Hepatocyte (in vitro differentiated cells): Measurements from ENCODE around the gene LRRC3. TPM values are rescaled to one million over a fixed set of nuclear protein-coding genes. Genes with fewer than 3 reads are reported as not detected.
"Not testable (repeated sequence)": the region's sequence is repeated elsewhere in the genome, so short reads cannot be mapped to it uniquely, and the experiment has no call there.

Experiments
- DNase-seq: peaks from one replicate; pipeline ENCODE4 v3.0.0-alpha.2; 2016; ENCODE audit warnings: low spot score
- H2AFZ ChIP-seq: fragments of 200-600 bp; sonication (generic); 2 replicates; pipeline ENCODE4 v1.6.0; 2016; ENCODE audit warnings: antibody characterized with exemption, mild to moderate bottlenecking
- H3K27ac ChIP-seq: fragments of 200-600 bp; sonication (generic); 2 replicates; pipeline ENCODE4 v1.5.1; 2016; ENCODE audit warnings: mild to moderate bottlenecking
- H3K27me3 ChIP-seq: fragments of 200-600 bp; sonication (generic); 2 replicates; pipeline ENCODE4 v1.6.1; 2016
- H3K36me3 ChIP-seq: fragments of 200-600 bp; sonication (generic); replicated peaks from 2 replicates; pipeline ENCODE4 v1.5.1; 2016; ENCODE audit warnings: low read depth; ENCODE audit not compliant: insufficient read depth
- H3K4me1 ChIP-seq: fragments of 200-600 bp; sonication (generic); 2 replicates; pipeline ENCODE4 v1.5.1; 2016; ENCODE audit warnings: mild to moderate bottlenecking, moderate library complexity; ENCODE audit not compliant: insufficient read depth
- H3K4me2 ChIP-seq: fragments of 200-600 bp; sonication (generic); 2 replicates; pipeline ENCODE4 v1.6.0; 2016
- H3K4me3 ChIP-seq: fragments of 200-600 bp; sonication (generic); 2 replicates; pipeline ENCODE4 v1.5.1; 2016; ENCODE audit warnings: mild to moderate bottlenecking
- H3K79me2 ChIP-seq: fragments of 200-600 bp; sonication (generic); 2 replicates; pipeline ENCODE4 v1.6.0; 2017; ENCODE audit warnings: mild to moderate bottlenecking
- H3K9me2 ChIP-seq: fragments of 200-600 bp; sonication (generic); replicated peaks from 2 replicates; pipeline ENCODE4 v1.6.0; 2017; ENCODE audit warnings: mild to moderate bottlenecking; ENCODE audit not compliant: insufficient read depth
- H3K9me3 ChIP-seq: fragments of 200-600 bp; sonication (generic); 2 replicates; pipeline ENCODE4 v1.5.1; 2016; ENCODE audit warnings: low read depth, mild to moderate bottlenecking
- H4K20me1 ChIP-seq: fragments of 200-600 bp; sonication (generic); 2 replicates; pipeline ENCODE4 v1.6.0; 2016; ENCODE audit warnings: mild to moderate bottlenecking; ENCODE audit not compliant: insufficient read depth, poor library complexity, severe bottlenecking
- EZH2 ChIP-seq: fragments of 200-600 bp; sonication (generic); IDR thresholded peaks from 2 replicates; pipeline ENCODE4 v1.6.1; 2016; ENCODE audit warnings: antibody characterized with exemption, mild to moderate bottlenecking, borderline replicate concordance
- EZH2phosphoT487 ChIP-seq: fragments of 200-600 bp; sonication (generic); IDR thresholded peaks from one replicate; pipeline ENCODE4 v1.6.1; 2018; ENCODE audit warnings: antibody characterized with exemption, mild to moderate bottlenecking, low read depth, moderate library complexity; ENCODE audit not compliant: unreplicated experiment, severe bottlenecking
- WGBS: methylation state at CpG from one replicate; pipeline ENCODE4 v1.1.6; 2016; ENCODE audit warnings: low lambda C conversion rate; ENCODE audit errors: missing lambda C conversion rate; 5-methylcytosine and 5-hydroxymethylcytosine counted together
- polyA plus RNA-seq: library from polyadenylated mRNA; unstranded; fragments of >200 nt; fragmentation: Nextera tagmentation; extraction: Ambion mirVana; gene quantifications from 2 replicates; pipeline ENCODE4 v1.2.1, GENCODE V29; 2016
- total RNA-seq: library from RNA; depleted of rRNA; stranded (reverse); fragments of >200 nt; gene quantifications from 2 replicates; pipeline ENCODE4 v1.2.3, GENCODE V29; 2014
- TF ChIP-seq, protein P1 (sequence below): fragments of 200-600 bp; sonication (generic); IDR thresholded peaks from 2 replicates; pipeline ENCODE4 v1.5.1; 2016; ENCODE audit warnings: antibody characterized with exemption, mild to moderate bottlenecking; ENCODE audit not compliant: poor library complexity

The LRRC3 gene
- total and polyA plus RNA-seq, 2 experiments from 2014 or later: 7.2 to 7.3 TPM

DNA sequence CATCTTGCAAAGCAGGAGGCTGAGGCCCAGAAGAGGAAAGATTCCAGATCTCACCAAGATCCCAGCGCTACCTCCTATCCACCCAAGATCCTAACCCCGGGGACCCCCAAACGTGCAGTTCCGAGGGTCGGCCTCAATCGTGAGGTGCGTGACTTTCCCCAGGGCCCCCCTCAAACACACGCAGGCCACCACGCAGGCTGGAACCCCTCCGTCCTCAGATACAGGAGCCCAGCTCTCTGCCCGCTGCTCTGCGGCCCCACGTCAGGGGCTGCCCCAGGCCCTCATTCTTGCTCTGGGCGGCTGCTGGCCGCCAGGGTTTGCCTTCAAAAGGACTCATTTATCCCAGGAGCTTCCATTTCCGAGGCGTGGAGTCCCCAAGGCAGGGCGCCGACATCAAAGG, 44.8 kb downstream of the LRRC3 start:
- Histone ChIP-seq H3K4me3 (no peak overlapping the region), H3K9me2 (no peaks in the 10 kb centered on the region), H3K36me3 (no peaks in the 10 kb centered on the region), H3K27me3 (no peaks in the 10 kb centered on the region), H3K9me3 (no peaks in the 10 kb centered on the region), H4K20me1 (no peaks in the 10 kb centered on the region), H3K4me1 (no peaks in the 10 kb centered on the region), H2AFZ (no peak overlapping the region), H3K79me2 (no peaks in the 10 kb centered on the region), H3K4me2 (no peak overlapping the region), H3K27ac (no peak overlapping the region)
- no peak for DNase-seq
- 94% methylated on average over 18 of the region's 19 CpGs for WGBS
- TF ChIP-seq EZH2: no peak

DNA sequence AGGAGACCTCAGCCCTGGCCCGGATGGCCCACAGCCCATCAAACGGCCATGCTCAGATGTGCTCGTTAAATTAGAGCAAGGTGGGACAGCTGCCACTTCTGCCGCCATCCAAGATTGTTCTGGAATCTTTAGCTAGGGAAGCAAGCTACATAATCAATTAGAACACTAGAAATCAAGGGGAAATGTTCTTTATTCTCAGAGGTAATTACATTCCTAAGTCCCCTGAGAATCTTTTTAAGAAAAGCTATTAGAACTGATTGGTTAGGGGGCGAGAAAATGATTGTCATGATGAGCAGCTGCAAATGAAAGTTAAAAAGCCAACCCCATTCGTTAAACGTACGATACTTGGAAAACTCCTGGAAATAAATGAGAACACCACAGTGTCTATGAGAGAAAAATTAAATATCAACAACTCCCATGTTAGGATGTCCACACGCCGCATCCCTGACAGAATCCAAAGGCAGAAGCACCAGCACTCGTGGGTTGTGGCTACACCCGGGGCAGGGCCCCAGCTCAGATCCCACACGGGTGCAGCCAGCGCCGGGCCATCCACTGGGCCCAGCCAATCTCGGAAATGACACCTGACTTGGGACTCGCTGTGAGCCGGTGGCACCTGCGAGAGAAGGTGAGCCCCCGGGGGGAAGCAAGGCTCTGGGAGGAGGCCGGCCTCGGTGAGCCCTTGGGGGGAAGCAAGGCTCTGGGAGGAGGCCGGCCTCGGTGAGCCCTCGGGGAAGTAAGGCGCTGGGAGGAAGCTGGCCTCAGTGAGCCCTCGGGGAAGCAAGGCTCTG, 47.1 kb downstream of the LRRC3 start:
- no peaks in the 10 kb centered on the region for H3K9me3 ChIP-seq
- H2AFZ ChIP-seq: no peak overlapping the region
- 95% methylated on average over 23 of the region's 27 CpGs for WGBS
- no peaks in the 10 kb centered on the region for H3K27me3 ChIP-seq
- H3K79me2 ChIP-seq: no peaks in the 10 kb centered on the region
- DNase-seq: no peak
- H3K36me3 ChIP-seq: no peaks in the 10 kb centered on the region
- peaks cover 5% of the 10 kb centered on the region for H3K4me1 ChIP-seq
- no peak overlapping the region for H3K4me2 ChIP-seq
- TF ChIP-seq EZH2 (no peak), EZH2phosphoT487 (no peak)
- TF ChIP-seq, protein P1, sequence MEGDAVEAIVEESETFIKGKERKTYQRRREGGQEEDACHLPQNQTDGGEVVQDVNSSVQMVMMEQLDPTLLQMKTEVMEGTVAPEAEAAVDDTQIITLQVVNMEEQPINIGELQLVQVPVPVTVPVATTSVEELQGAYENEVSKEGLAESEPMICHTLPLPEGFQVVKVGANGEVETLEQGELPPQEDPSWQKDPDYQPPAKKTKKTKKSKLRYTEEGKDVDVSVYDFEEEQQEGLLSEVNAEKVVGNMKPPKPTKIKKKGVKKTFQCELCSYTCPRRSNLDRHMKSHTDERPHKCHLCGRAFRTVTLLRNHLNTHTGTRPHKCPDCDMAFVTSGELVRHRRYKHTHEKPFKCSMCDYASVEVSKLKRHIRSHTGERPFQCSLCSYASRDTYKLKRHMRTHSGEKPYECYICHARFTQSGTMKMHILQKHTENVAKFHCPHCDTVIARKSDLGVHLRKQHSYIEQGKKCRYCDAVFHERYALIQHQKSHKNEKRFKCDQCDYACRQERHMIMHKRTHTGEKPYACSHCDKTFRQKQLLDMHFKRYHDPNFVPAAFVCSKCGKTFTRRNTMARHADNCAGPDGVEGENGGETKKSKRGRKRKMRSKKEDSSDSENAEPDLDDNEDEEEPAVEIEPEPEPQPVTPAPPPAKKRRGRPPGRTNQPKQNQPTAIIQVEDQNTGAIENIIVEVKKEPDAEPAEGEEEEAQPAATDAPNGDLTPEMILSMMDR: no peak
- no peaks in the 10 kb centered on the region for H3K9me2 ChIP-seq
- no peak overlapping the region for H3K4me3 ChIP-seq
- no peak overlapping the region for H3K27ac ChIP-seq
- no peaks in the 10 kb centered on the region for H4K20me1 ChIP-seq

DNA sequence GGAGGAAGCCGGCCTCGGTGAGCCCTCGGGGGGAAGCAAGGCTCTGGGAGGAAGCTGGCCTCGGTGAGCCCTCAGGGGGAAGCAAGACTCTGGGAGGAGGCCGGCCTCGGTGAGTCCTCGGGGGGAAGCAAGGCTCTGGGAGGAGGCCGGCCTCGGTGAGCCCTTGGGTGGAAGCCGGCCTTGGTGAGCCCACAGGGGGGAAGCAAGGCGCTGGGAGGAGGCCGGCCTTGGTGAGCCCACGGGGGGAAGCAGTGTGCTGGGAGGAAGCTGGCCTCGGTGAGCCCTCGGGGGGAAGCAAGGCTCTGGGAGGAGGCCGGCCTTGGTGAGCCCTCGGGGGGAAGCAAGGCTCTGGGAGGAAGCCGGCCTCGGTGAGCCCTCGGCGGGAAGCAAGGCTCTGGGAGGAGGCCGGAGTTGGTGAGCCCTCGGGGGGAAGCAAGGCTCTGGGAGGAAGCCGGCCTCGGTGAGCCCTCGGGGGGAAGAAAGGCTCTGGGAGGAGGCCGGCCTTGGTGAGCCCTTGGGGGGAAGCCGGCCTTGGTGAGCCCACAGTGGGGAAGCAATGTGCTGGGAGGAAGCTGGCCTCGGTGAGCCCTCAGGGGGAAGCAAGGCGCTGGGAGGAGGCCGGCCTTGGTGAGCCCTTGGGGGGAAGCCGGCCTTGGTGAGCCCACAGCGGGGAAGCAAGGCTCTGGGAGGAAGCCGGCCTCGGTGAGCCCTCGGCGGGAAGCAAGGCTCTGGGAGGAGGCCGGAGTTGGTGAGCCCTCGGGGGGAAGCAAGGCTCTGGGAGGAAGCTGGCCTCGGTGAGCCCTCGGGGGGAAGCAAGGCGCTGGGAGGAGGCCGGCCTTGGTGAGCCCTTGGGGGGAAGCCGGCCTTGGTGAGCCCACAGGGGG, 47.9 kb downstream of the LRRC3 start:
- H3K4me2 ChIP-seq, H4K20me1 ChIP-seq, H3K9me3 ChIP-seq, H3K9me2 ChIP-seq, H3K27ac ChIP-seq, H3K4me1 ChIP-seq, H3K4me3 ChIP-seq, H2AFZ ChIP-seq, DNase-seq, H3K79me2 ChIP-seq, H3K27me3 ChIP-seq, H3K36me3 ChIP-seq: not testable (repeated sequence)
- 93% methylated on average over 11 of the region's 44 CpGs for WGBS

DNA sequence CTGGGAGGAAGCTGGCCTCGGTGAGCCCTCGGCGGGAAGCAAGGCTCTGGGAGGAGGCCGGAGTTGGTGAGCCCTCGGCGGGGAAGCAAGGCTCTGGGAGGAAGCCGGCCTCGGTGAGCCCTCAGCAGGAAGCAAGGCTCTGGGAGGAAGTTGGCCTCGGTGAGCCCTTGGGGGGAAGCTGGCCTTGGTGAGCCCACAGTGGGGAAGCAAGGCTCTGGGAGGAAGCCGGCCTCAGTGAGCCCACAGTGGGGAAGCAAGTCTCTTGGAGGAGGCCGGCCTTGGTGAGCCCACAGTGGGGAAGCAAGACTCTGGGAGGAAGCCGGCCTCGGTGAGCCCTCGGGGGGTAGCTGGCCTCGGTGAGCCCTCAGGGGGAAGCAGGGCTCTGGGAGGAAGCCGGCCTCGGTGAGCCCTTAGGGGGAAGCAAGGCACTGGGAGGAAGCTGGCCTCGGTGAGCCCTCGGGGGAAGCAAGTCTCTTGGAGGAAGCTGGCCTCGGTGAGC, 48.6 kb downstream of the LRRC3 start:
- peaks cover 5% of the 10 kb centered on the region for H3K4me1 ChIP-seq
- no peak overlapping the region for H3K4me3 ChIP-seq
- TF ChIP-seq, protein P1: no peak
- TF ChIP-seq EZH2phosphoT487 (no peak), EZH2 (no peak)
- H4K20me1 ChIP-seq: no peaks in the 10 kb centered on the region
- H3K79me2 ChIP-seq: no peaks in the 10 kb centered on the region
- DNase-seq: no peak
- H3K27me3 ChIP-seq: no peaks in the 10 kb centered on the region
- H3K4me2 ChIP-seq: no peak overlapping the region
- no peaks in the 10 kb centered on the region for H3K9me3 ChIP-seq
- H3K36me3 ChIP-seq: no peaks in the 10 kb centered on the region
- H2AFZ ChIP-seq: no peak overlapping the region
- H3K9me2 ChIP-seq: no peaks in the 10 kb centered on the region
- 92% methylated on average over 16 of the region's 20 CpGs for WGBS
- no peak overlapping the region for H3K27ac ChIP-seq
